GM18861 (cell line): ENCODE measurements around the gene GRIN3B.
"Not testable (repeated sequence)": the region's sequence is repeated elsewhere in the genome, so short reads cannot be mapped to it uniquely, and the experiment has no call there.

ENCODE experiments used
- ATAC-seq: cut with Tn5 transposase; IDR thresholded peaks from one replicate; pipeline ENCODE4 v1.9.1; 2021; ENCODE audit not compliant: unreplicated experiment

The GRIN3B gene

GRCh38 chr19:1018393-1018792, 18.2 kb downstream of the GRIN3B start:
- no peak for ATAC-seq

- ATAC-seq: no peak
These were observed 18.9 kb downstream of the GRIN3B start for GRCh38 chr19:1018932-1019615.

GRCh38 chr19:1019616-1019961, 19.4 kb downstream of the GRIN3B start:
- no peak for ATAC-seq

GRCh38 chr19:1019980-1020867, 20.0 kb downstream of the GRIN3B start:
- ATAC-seq: no peak

- ATAC-seq: peak; percentile 64
These were observed 20.7 kb downstream of the GRIN3B start, which contains the start of gene TMEM259 for GRCh38 chr19:1020868-1021425. Gene TMEM259, minus strand, starts transcription at chr19:1021123. Its CDS starts 127 bp downstream, at chr19:1020996.

GRCh38 chr19:1023883-1024188, 23.6 kb downstream of the GRIN3B start:
- ATAC-seq: not testable (repeated sequence)

- ATAC-seq: not testable (repeated sequence)
These were observed 24.9 kb downstream of the GRIN3B start for GRCh38 chr19:1025080-1025479.

- ATAC-seq: peak; percentile 29
These were observed 26.0 kb downstream of the GRIN3B start, which contains the start of gene CNN2 for GRCh38 chr19:1025960-1026782. Gene CNN2, plus strand, starts transcription at chr19:1026608. Its CDS starts 54 bp downstream, at chr19:1026662.

GRCh38 chr19:1026783-1027649, 26.8 kb downstream of the GRIN3B start:
- no peak for ATAC-seq

- no peak for ATAC-seq
These were observed 27.4 kb downstream of the GRIN3B start for GRCh38 chr19:1027650-1028061.

GRCh38 chr19:1028062-1028926, 28.1 kb downstream of the GRIN3B start:
- no peak for ATAC-seq

GRCh38 chr19:1032264-1032867, 32.1 kb downstream of the GRIN3B start:
- ATAC-seq: no peak

- ATAC-seq: no peak
These were observed 35.9 kb downstream of the GRIN3B start for GRCh38 chr19:1035998-1036621.

GRCh38 chr19:1037621-1038064, 37.4 kb downstream of the GRIN3B start:
- peak; percentile 8 for ATAC-seq

- ATAC-seq: no peak
These were observed 38.9 kb downstream of the GRIN3B start for GRCh38 chr19:1038978-1039645.

GRCh38 chr19:1039646-1040475, 39.6 kb downstream of the GRIN3B start, which contains the start of gene ABCA7:
Gene ABCA7, plus strand, starts transcription at chr19:1040107. Its CDS starts 1,255 bp downstream, at chr19:1041362.
- peak; percentile 69 for ATAC-seq
